ENCODE measurements around the gene CACNB2.

- TF ChIP-seq, protein P1, sequence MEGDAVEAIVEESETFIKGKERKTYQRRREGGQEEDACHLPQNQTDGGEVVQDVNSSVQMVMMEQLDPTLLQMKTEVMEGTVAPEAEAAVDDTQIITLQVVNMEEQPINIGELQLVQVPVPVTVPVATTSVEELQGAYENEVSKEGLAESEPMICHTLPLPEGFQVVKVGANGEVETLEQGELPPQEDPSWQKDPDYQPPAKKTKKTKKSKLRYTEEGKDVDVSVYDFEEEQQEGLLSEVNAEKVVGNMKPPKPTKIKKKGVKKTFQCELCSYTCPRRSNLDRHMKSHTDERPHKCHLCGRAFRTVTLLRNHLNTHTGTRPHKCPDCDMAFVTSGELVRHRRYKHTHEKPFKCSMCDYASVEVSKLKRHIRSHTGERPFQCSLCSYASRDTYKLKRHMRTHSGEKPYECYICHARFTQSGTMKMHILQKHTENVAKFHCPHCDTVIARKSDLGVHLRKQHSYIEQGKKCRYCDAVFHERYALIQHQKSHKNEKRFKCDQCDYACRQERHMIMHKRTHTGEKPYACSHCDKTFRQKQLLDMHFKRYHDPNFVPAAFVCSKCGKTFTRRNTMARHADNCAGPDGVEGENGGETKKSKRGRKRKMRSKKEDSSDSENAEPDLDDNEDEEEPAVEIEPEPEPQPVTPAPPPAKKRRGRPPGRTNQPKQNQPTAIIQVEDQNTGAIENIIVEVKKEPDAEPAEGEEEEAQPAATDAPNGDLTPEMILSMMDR (IDR thresholded peaks at IDR 0.05; ENCODE audit: low read depth, low read length): no peak
- TF ChIP-seq EZH2phosphoT487 (IDR thresholded peaks at IDR 0.05; ENCODE audit: low read depth): no peak
These were observed 42.7 kb upstream of the CACNB2 start for GRCh38 chr10:18097524-18097923.
